T47D (cell line): ENCODE data around the gene KCNQ1.

Source experiments
- DNase-seq, 2 experiments: peaks; one replicate each; pipeline versions ENCODE4 v3.0.0 to v3.0.0-alpha.2; 2011 to 2012; ENCODE audit warnings: low read depth in 1 of 2, low spot score in 1 of 2
- JUND ChIP-seq: IDR thresholded peaks from 2 replicates; pipeline ENCODE4 v1.6.1; 2012; ENCODE audit warnings: low read depth
- in situ Hi-C: cut with HindIII; loops from 2 replicates; pipeline ENCODE4 v1.10.0; 2016; ENCODE audit warnings: low sequenced_read_pairs, low pct_unique_long_range_greater_than_20kb

The KCNQ1 gene

GRCh38 chr11:2742611-2743426 is 298.0 kb downstream of the KCNQ1 start:
- no peak for DNase-seq
- no peak for TF ChIP-seq JUND
- in situ Hi-C loops: no loop called here

GRCh38 chr11:2743427-2744110 is 298.8 kb downstream of the KCNQ1 start:
- in situ Hi-C loops: no loop called here
- no peak for TF ChIP-seq JUND
- DNase-seq: no peak

GRCh38 chr11:2744166-2744565 is 299.4 kb downstream of the KCNQ1 start:
- DNase-seq: no peak
- in situ Hi-C loops: no loop called here
- no peak for TF ChIP-seq JUND

GRCh38 chr11:2745511-2745910 is 300.7 kb downstream of the KCNQ1 start:
- DNase-seq: no peak
- in situ Hi-C loops: no loop called here
- no peak for TF ChIP-seq JUND

- DNase-seq: no peak
- in situ Hi-C loops: no loop called here
- TF ChIP-seq JUND: no peak
Measured at GRCh38 chr11:2746401-2747247, 301.8 kb downstream of the KCNQ1 start.

GRCh38 chr11:2747248-2748027 is 302.6 kb downstream of the KCNQ1 start:
- in situ Hi-C loops: no loop called here
- peak; percentile 38 to 43 for DNase-seq
- no peak for TF ChIP-seq JUND

- no peak for DNase-seq
- in situ Hi-C loops: no loop called here
- no peak for TF ChIP-seq JUND
Measured at GRCh38 chr11:2748061-2748813, 303.4 kb downstream of the KCNQ1 start.

GRCh38 chr11:2748814-2749554 is 304.2 kb downstream of the KCNQ1 start:
- in situ Hi-C loops: no loop called here
- no peak for DNase-seq
- TF ChIP-seq JUND: no peak

GRCh38 chr11:2750101-2750681 is 305.4 kb downstream of the KCNQ1 start:
- DNase-seq: no peak
- TF ChIP-seq JUND: no peak
- in situ Hi-C loops: no loop called here

GRCh38 chr11:2750682-2751522 is 306.1 kb downstream of the KCNQ1 start:
- no peak for DNase-seq
- in situ Hi-C loops: no loop called here

More at GRCh38 chr11:2750682-2751522, 306.1 kb downstream of the KCNQ1 start:
- no peak for TF ChIP-seq JUND
